CD4-positive, alpha-beta T cell treated with Interleukin-2 at 100 ng/mL for 4 hours (primary cell): Measurements from ENCODE around the gene CLSTN2.

ENCODE experiments used
- DNase-seq: peaks from one replicate; pipeline ENCODE4 v3.0.0-alpha.2; 2020; ENCODE audit warnings: low spot score

CLSTN2 gene

GRCh38 chr3:140093742-140094141, 158.8 kb downstream of the CLSTN2 start:
- DNase-seq, result no peak

- no peak for DNase-seq
Measured at GRCh38 chr3:140094487-140094886, 159.5 kb downstream of the CLSTN2 start.

- no peak for DNase-seq
Measured at GRCh38 chr3:140096037-140096436, 161.1 kb downstream of the CLSTN2 start.

GRCh38 chr3:140097874-140098635, 163.1 kb downstream of the CLSTN2 start:
- DNase-seq, result no peak

- DNase-seq, result no peak
Measured at GRCh38 chr3:140100479-140100878, 165.5 kb downstream of the CLSTN2 start.

- no peak for DNase-seq
Measured at GRCh38 chr3:140103166-140103565, 168.2 kb downstream of the CLSTN2 start.

- DNase-seq, result no peak
Measured at GRCh38 chr3:140103986-140104645, 169.1 kb downstream of the CLSTN2 start.

GRCh38 chr3:140113996-140114788, 179.2 kb downstream of the CLSTN2 start:
- DNase-seq, result no peak

- DNase-seq, result no peak
Measured at GRCh38 chr3:140114789-140115080, 179.8 kb downstream of the CLSTN2 start.

- DNase-seq, result no peak
Measured at GRCh38 chr3:140117096-140117526, 182.1 kb downstream of the CLSTN2 start.

- no peak for DNase-seq
Measured at GRCh38 chr3:140122183-140122582, 187.2 kb downstream of the CLSTN2 start.

- no peak for DNase-seq
Measured at GRCh38 chr3:140128217-140128616, 193.2 kb downstream of the CLSTN2 start.

GRCh38 chr3:140128631-140129030, 193.6 kb downstream of the CLSTN2 start:
- DNase-seq, result no peak

- DNase-seq, result no peak
Measured at GRCh38 chr3:140129768-140130284, 194.8 kb downstream of the CLSTN2 start.

- no peak for DNase-seq
Measured at GRCh38 chr3:140131895-140132294, 196.9 kb downstream of the CLSTN2 start.

- DNase-seq, result no peak
Measured at GRCh38 chr3:140134231-140134965, 199.4 kb downstream of the CLSTN2 start.

- DNase-seq, result no peak
Measured at GRCh38 chr3:140135461-140135860, 200.5 kb downstream of the CLSTN2 start.

GRCh38 chr3:140143367-140144069, 208.5 kb downstream of the CLSTN2 start:
- DNase-seq, result no peak

GRCh38 chr3:140145528-140145927, 210.5 kb downstream of the CLSTN2 start:
- no peak for DNase-seq

- no peak for DNase-seq
Measured at GRCh38 chr3:140146668-140147067, 211.7 kb downstream of the CLSTN2 start.

- no peak for DNase-seq
Measured at GRCh38 chr3:140147965-140148490, 213.0 kb downstream of the CLSTN2 start.
